ENCODE results near the gene TIMM21.

The TIMM21 gene

DNA sequence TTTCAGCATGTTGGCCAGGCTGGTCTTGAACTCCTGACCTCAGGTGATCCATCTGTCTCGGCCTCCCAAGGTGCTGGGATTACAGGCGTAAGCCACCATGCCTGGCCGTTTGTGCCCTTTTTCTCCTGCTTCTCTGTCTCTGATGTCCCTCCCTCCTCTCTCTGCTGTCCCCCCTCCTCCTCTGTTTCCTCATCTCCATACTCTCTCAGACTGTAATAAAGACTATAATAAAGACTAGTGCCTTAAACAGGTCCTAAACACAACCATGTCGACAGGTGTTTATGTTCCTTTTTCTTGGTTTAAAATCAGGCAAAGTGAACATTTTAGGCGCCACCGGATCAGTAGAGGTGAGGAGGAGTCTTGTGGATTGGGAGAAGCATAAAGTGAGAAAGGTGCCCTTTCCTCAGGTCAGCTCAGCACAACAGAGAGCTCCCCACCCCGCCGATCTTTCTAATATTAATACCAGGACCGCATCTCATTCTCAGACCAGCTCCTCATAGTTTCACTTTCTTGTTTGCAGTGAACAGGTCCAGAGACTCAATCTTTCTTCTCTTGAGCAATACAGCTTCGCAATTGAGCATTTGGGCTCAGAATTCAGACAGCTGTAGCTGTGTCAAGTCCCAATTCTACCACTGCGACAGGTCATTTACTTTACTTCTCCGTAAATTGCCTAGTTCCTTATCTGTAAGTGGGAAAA is 23.7 kb downstream of the TIMM21 start:
- DNase-seq (ENCODE audit: low read depth), result no peak
- H3K4me3 ChIP-seq (replicated peaks; ENCODE audit: low read depth, low read length), result no peak overlapping the region
- no peak for TF ChIP-seq CTCF (IDR thresholded peaks at IDR 0.05; ENCODE audit: low read length, missing control alignments)

GRCh38 chr18:74172697-74173433 is 24.5 kb downstream of the TIMM21 start:
- DNase-seq (ENCODE audit: low read depth), result no peak
- no peak for TF ChIP-seq CTCF (IDR thresholded peaks at IDR 0.05; ENCODE audit: low read length, missing control alignments)
- no peak overlapping the region for H3K4me3 ChIP-seq (replicated peaks; ENCODE audit: low read depth, low read length)

GRCh38 chr18:74173434-74173750 is 25.1 kb downstream of the TIMM21 start:
- no peak for TF ChIP-seq CTCF (IDR thresholded peaks at IDR 0.05; ENCODE audit: low read length, missing control alignments)
- DNase-seq (ENCODE audit: low read depth), result no peak
- no peak overlapping the region for H3K4me3 ChIP-seq (replicated peaks; ENCODE audit: low read depth, low read length)

GRCh38 chr18:74175658-74176057 is 27.3 kb downstream of the TIMM21 start:
- DNase-seq (ENCODE audit: low read depth), result no peak
- H3K4me3 ChIP-seq (replicated peaks; ENCODE audit: low read depth, low read length), result no peak overlapping the region
- no peak for TF ChIP-seq CTCF (IDR thresholded peaks at IDR 0.05; ENCODE audit: low read length, missing control alignments)

- no peak for DNase-seq (ENCODE audit: low read depth)
- no peak for TF ChIP-seq CTCF (IDR thresholded peaks at IDR 0.05; ENCODE audit: low read length, missing control alignments)
- no peak overlapping the region for H3K4me3 ChIP-seq (replicated peaks; ENCODE audit: low read depth, low read length)
Observed at GRCh38 chr18:74178884-74179283, 30.6 kb downstream of the TIMM21 start.

- no peak for DNase-seq (ENCODE audit: low read depth)
- TF ChIP-seq CTCF (IDR thresholded peaks at IDR 0.05; ENCODE audit: low read length, missing control alignments), result no peak
- no peak overlapping the region for H3K4me3 ChIP-seq (replicated peaks; ENCODE audit: low read depth, low read length)
Observed at GRCh38 chr18:74179623-74180199, 31.4 kb downstream of the TIMM21 start.

Data from fibroblast of pulmonary artery (primary cell).